K562 (cell line): ENCODE results near the gene NBPF3. TPM values are rescaled to one million over a fixed set of nuclear protein-coding genes. Genes with fewer than 3 reads are reported as not detected.

Source experiments
- CBX8 ChIP-seq: fragments of 200-600 bp; sonication (generic); IDR thresholded peaks from 2 replicates; pipeline ENCODE4 v1.6.1; 2012; ENCODE audit warnings: borderline replicate concordance, mixed run types, low read depth, mild to moderate bottlenecking, moderate library complexity, mixed read lengths, low read length, control low read depth, inconsistent platforms; ENCODE audit not compliant: poor library complexity, severe bottlenecking; ENCODE audit errors: extremely low read depth
- CC2D1A ChIP-seq: fragments of 450-650 bp; IDR thresholded peaks from 2 replicates; pipeline ENCODE4 v1.6.1; 2017; ENCODE audit warnings: mild to moderate bottlenecking
- KLF16 ChIP-seq: IDR thresholded peaks from 2 replicates; pipeline ENCODE4 v1.6.1; 2016; ENCODE audit warnings: antibody characterized with exemption
- PRPF4 ChIP-seq: fragments of 200-400 bp; formaldehyde crosslinking; IDR thresholded peaks from one replicate; pipeline ENCODE4 v1.6.1; 2017; ENCODE audit warnings: low read length, low read depth, mild to moderate bottlenecking; ENCODE audit not compliant: insufficient read depth, poor library complexity, severe bottlenecking
- ZEB2 ChIP-seq: fragments of 450-650 bp; IDR thresholded peaks from 2 replicates; pipeline ENCODE4 v1.6.1; 2016
- ZNF23 ChIP-seq: fragments of 250-450 bp; sonication (Bioruptor Pico); IDR thresholded peaks from 2 replicates; pipeline ENCODE4 v1.4.0; 2020; ENCODE audit warnings: mild to moderate bottlenecking
- polyA plus RNA-seq, 8 experiments: library from polyadenylated mRNA; depleted of rRNA in 4 of 8; stranded (reverse) in 5 of 8; unstranded in 3 of 8; fragments of >200 nt; fragmentation: Nextera tagmentation in 2 of 8; fragmentation: Illumina TruSeq in 1 of 8; extraction: Ambion mirVana in 2 of 8; extraction: Trizol in 1 of 8; gene quantifications; 2 replicates each; pipeline versions ENCODE4 v1.2.1 to v1.2.3, GENCODE V29; 2011 to 2014; ENCODE audit warnings: inconsistent platforms in 1 of 8, missing spikeins in 1 of 8
- total RNA-seq, 7 experiments: library from RNA; depleted of rRNA in 6 of 7; stranded (reverse); fragments of >200 nt in 6 of 7; fragmentation: Illumina TruSeq in 2 of 7; extraction: Trizol in 2 of 7; gene quantifications; 2 replicates each; pipeline versions ENCODE4 v1.2.1 to v1.2.3, GENCODE V29; 2011 to 2021; ENCODE audit warnings: low replicate concordance in 1 of 7
- TF ChIP-seq, protein P1 (sequence below): fragments of 250-450 bp; sonication (Bioruptor Pico); IDR thresholded peaks from 2 replicates; pipeline ENCODE4 v1.5.0; 2020; ENCODE audit warnings: mild to moderate bottlenecking
- TF ChIP-seq, protein P2 (sequence below), 3 experiments: fragments of 200-800 bp in 1 of 3; fragments of 250-450 bp in 1 of 3; fragments of 450-650 bp in 1 of 3; sonication (Bioruptor Pico) in 1 of 3; sonication (Bioruptor generic) in 1 of 3; formaldehyde crosslinking in 1 of 3; IDR thresholded peaks; 2 replicates each; pipeline versions ENCODE4 v1.6.1 to v1.8.0; 2016 to 2022; ENCODE audit warnings: mild to moderate bottlenecking in 2 of 3, missing genetic modification characterization in 2 of 3, missing compliant biosample characterization in 1 of 3, moderate library complexity in 1 of 3

Gene NBPF3
- total and polyA plus RNA-seq, 9 of the 15 experiments (the other 6 are each of a cell fraction or from before 2014, with no cell fraction given), result 1.5 to 7.3 (median 5.4) TPM

DNA sequence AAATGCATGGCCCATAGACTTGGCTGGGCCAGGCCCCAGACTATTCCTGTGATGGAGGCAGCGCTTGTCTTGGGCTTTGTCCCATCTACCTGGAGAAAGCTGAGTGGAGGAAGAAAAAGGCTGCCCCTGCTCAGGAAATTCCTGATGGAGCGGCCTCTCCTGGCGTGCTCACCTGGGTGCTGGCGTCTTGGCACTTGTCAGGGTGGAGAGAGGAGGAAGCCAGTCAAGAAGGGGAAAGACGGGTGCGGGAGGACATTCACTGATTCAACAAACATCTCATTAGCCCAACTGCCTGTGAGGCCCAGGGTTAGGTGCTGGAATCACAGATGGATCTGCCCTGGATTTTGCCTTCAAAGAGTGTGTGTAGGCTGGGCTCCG, 85.4 kb downstream of the NBPF3 start (continued):
- TF ChIP-seq CBX8 (no peak), KLF16 (no peak), PRPF4 (no peak), ZEB2 (no peak), CC2D1A (no peak), ZNF23 (CRISPR knock-in tag) (no peak)
- TF ChIP-seq, protein P1, sequence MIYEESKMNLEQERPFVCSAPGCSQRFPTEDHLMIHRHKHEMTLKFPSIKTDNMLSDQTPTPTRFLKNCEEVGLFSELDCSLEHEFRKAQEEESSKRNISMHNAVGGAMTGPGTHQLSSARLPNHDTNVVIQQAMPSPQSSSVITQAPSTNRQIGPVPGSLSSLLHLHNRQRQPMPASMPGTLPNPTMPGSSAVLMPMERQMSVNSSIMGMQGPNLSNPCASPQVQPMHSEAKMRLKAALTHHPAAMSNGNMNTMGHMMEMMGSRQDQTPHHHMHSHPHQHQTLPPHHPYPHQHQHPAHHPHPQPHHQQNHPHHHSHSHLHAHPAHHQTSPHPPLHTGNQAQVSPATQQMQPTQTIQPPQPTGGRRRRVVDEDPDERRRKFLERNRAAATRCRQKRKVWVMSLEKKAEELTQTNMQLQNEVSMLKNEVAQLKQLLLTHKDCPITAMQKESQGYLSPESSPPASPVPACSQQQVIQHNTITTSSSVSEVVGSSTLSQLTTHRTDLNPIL (CRISPR knock-in tag), result no peak
- TF ChIP-seq, protein P2, sequence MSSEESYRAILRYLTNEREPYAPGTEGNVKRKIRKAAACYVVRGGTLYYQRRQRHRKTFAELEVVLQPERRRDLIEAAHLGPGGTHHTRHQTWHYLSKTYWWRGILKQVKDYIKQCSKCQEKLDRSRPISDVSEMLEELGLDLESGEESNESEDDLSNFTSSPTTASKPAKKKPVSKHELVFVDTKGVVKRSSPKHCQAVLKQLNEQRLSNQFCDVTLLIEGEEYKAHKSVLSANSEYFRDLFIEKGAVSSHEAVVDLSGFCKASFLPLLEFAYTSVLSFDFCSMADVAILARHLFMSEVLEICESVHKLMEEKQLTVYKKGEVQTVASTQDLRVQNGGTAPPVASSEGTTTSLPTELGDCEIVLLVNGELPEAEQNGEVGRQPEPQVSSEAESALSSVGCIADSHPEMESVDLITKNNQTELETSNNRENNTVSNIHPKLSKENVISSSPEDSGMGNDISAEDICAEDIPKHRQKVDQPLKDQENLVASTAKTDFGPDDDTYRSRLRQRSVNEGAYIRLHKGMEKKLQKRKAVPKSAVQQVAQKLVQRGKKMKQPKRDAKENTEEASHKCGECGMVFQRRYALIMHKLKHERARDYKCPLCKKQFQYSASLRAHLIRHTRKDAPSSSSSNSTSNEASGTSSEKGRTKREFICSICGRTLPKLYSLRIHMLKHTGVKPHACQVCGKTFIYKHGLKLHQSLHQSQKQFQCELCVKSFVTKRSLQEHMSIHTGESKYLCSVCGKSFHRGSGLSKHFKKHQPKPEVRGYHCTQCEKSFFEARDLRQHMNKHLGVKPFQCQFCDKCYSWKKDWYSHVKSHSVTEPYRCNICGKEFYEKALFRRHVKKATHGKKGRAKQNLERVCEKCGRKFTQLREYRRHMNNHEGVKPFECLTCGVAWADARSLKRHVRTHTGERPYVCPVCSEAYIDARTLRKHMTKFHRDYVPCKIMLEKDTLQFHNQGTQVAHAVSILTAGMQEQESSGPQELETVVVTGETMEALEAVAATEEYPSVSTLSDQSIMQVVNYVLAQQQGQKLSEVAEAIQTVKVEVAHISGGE (CRISPR knock-in tag; IDR thresholded peaks at IDR 0.05), result no peak
- TF ChIP-seq, all 486 proteins: peak for 0
